Measurements from ENCODE around the gene LRP1. TPM values are rescaled to one million over a fixed set of nuclear protein-coding genes. Genes with fewer than 3 reads are reported as not detected.

Gene LRP1
- total and polyA plus RNA-seq, 2 of the 13 experiments (the other 11 are each of a cell fraction or from before 2014, with no cell fraction given) = 14.7 to 30.8 TPM

- TF ChIP-seq FLYWCH1 (CRISPR knock-in tag; IDR thresholded peaks at IDR 0.05) (no peak), BCLAF1 (IDR thresholded peaks at IDR 0.05) (no peak), MXD4 (CRISPR knock-in tag; IDR thresholded peaks at IDR 0.05) (0 out of 2 replicates have a peak, but pooled peaks have one; percentile 19), ZNF576 (CRISPR knock-in tag; IDR thresholded peaks at IDR 0.05) (no peak), HMGXB4 (CRISPR knock-in tag; IDR thresholded peaks at IDR 0.05; ENCODE audit: borderline replicate concordance in 1 of 2, low read depth in 1 of 2) (peak in 1 of 2 experiments; percentile 52; a peak in 1 of 4 replicates), TGIF2 (CRISPR knock-in tag; IDR thresholded peaks at IDR 0.05) (no peak), ZNF264 (CRISPR knock-in tag; IDR thresholded peaks at IDR 0.05) (no peak), YEATS4 (CRISPR knock-in tag; IDR thresholded peaks at IDR 0.05; ENCODE audit: borderline replicate concordance) (peak; percentile 70), FOXA3 (CRISPR knock-in tag; IDR thresholded peaks at IDR 0.05) (peak; percentile 34), PAWR (CRISPR knock-in tag; IDR thresholded peaks at IDR 0.05; ENCODE audit: borderline replicate concordance) (no peak), SAP130 (CRISPR knock-in tag; IDR thresholded peaks at IDR 0.05; ENCODE audit: low read depth) (peak; percentile 73), NFKB2 (CRISPR knock-in tag; IDR thresholded peaks at IDR 0.05; ENCODE audit: borderline replicate concordance) (peak; percentile 66; the same call in 1 of the 2 replicates), FOXA1 (IDR thresholded peaks at IDR 0.05) (no peak), FOXA1 (CRISPR knock-in tag; IDR thresholded peaks at IDR 0.05) (peak; percentile 75), FOXJ3 (CRISPR knock-in tag; IDR thresholded peaks at IDR 0.05; ENCODE audit: borderline replicate concordance) (no peak), CHD4 (IDR thresholded peaks at IDR 0.05; ENCODE audit: borderline replicate concordance, low read length) (0 out of 2 replicates have a peak, but pooled peaks have one; percentile 45), ZHX2 (IDR thresholded peaks at IDR 0.05; ENCODE audit: low read depth) (no peak), ZHX2 (CRISPR knock-in tag; IDR thresholded peaks at IDR 0.05; ENCODE audit: borderline replicate concordance) (no peak)
Observed at GRCh38 chr12:57127726-57128518, at the start of gene LRP1 (continued).

Data from HepG2 (cell line).